H1 (cell line): ENCODE data around the gene PGM1. TPM values are rescaled to one million over a fixed set of nuclear protein-coding genes. Genes with fewer than 3 reads are reported as not detected.

Experiments
- CEBPB ChIP-seq: IDR thresholded peaks from 2 replicates; pipeline ENCODE4 v1.6.1; 2012; ENCODE audit warnings: low read depth, low read length
- RNF2 ChIP-seq: fragments of 200-900, 300-1000 bp; sonication (generic); IDR thresholded peaks from 2 replicates; pipeline ENCODE4 v1.7.1; 2016; ENCODE audit warnings: borderline replicate concordance, low read depth, mild to moderate bottlenecking, antibody characterized with exemption, low read length; ENCODE audit not compliant: poor library complexity, severe bottlenecking; ENCODE audit errors: missing control alignments
- SAP30 ChIP-seq: fragments of 300-600 bp; sonication (generic); IDR thresholded peaks from 2 replicates; pipeline ENCODE4 v1.7.1; 2012; ENCODE audit warnings: low read length, moderate library complexity, mild to moderate bottlenecking, inconsistent platforms; ENCODE audit not compliant: insufficient read depth, insufficient replicate concordance
- SIX5 ChIP-seq: IDR thresholded peaks from 2 replicates; pipeline ENCODE4 v1.6.1; 2011; ENCODE audit warnings: mild to moderate bottlenecking, low read depth, low read length
- USF2 ChIP-seq: IDR thresholded peaks from 2 replicates; pipeline ENCODE4 v1.6.1; 2011; ENCODE audit warnings: low read length, improper control_type of control experiment
- polyA plus RNA-seq, 7 experiments: library from polyadenylated mRNA; depleted of rRNA in 3 of 7; stranded (reverse) in 5 of 7; unstranded in 2 of 7; fragments of >200 nt in 5 of 7; fragments of 200-250 nt in 2 of 7; gene quantifications; 1 replicate in 5 of 7; 2 replicates in 1 of 7; 4 replicates in 1 of 7; pipeline versions ENCODE4 v1.2.1 to v1.2.3, GENCODE V29; 2011 to 2013; ENCODE audit warnings: missing spikeins in 2 of 7, mixed read lengths in 2 of 7
- total RNA-seq: library from RNA; stranded (reverse); fragmentation: NEBNext Ultra II Directional; extraction: Animal tissue kit (Norgen Biotek cat#: 25700); gene quantifications from 2 replicates; pipeline ENCODE4 v1.2.1, GENCODE V29; 2021

The PGM1 gene
- total and polyA plus RNA-seq, 2 of the 8 experiments (the other 6 are each of a cell fraction or from before 2014, with no cell fraction given), result 33.0 to 65.4 TPM

- TF ChIP-seq USF2 (no peak), SAP30 (no peak), CEBPB (no peak), RNF2 (no peak), SIX5 (no peak)
Observed at GRCh38 chr1:63664742-63665141, 71.5 kb downstream of the PGM1 start (continued).
